ENCODE data around the gene ALG12.

- no peak for TF ChIP-seq JUN (CRISPR knock-in tag; IDR thresholded peaks at IDR 0.05)
- no peak for TF ChIP-seq CTCF (IDR thresholded peaks at IDR 0.05)
- TF ChIP-seq MLX (CRISPR knock-in tag; IDR thresholded peaks at IDR 0.05): no peak
- no peak for TF ChIP-seq ZBTB43 (CRISPR knock-in tag; IDR thresholded peaks at IDR 0.05)
These were observed 6.0 kb upstream of the ALG12 start for GRCh38 chr22:49924113-49924833.

Measured in WTC11 (cell line).